K562 (cell line): ENCODE measurements around the gene MFSD12. TPM values are rescaled to one million over a fixed set of nuclear protein-coding genes. Genes with fewer than 3 reads are reported as not detected.
A peak's percentile ranks its signal among the peaks of the same experiment; 100 is the strongest.

Experiments used
- ATF1 ChIP-seq, 2 experiments: fragments of 450-650 bp in 1 of 2; IDR thresholded peaks; 2 replicates each; pipeline ENCODE4 v1.6.1; 2016; ENCODE audit warnings: missing compliant biosample characterization in 1 of 2, missing genetic modification characterization in 1 of 2
- CBX2 ChIP-seq: fragments of 200-600 bp; sonication (generic); IDR thresholded peaks from one replicate; pipeline ENCODE4 v1.6.1; 2012; ENCODE audit warnings: mild to moderate bottlenecking, low read length, inconsistent platforms; ENCODE audit not compliant: insufficient read depth, poor library complexity, severe bottlenecking
- CHAMP1 ChIP-seq: fragments of 450-650 bp; IDR thresholded peaks from 2 replicates; pipeline ENCODE4 v1.6.1; 2016; ENCODE audit warnings: mild to moderate bottlenecking
- E2F3 ChIP-seq: fragments of 250-450 bp; sonication (Bioruptor Pico); IDR thresholded peaks from 2 replicates; pipeline ENCODE4 v1.4.0; 2020; ENCODE audit warnings: mild to moderate bottlenecking
- RERE ChIP-seq: sonication (generic); formaldehyde crosslinking; IDR thresholded peaks from 2 replicates; pipeline ENCODE4 v1.8.0; 2023; ENCODE audit warnings: missing genetic modification reagents, mild to moderate bottlenecking, borderline replicate concordance
- RFX1 ChIP-seq: fragments of 450-650 bp; IDR thresholded peaks from 2 replicates; pipeline ENCODE4 v1.6.1; 2016; ENCODE audit warnings: mild to moderate bottlenecking, moderate library complexity
- SIN3B ChIP-seq: fragments of 450-650 bp; IDR thresholded peaks from 2 replicates; pipeline ENCODE4 v1.6.1; 2017; ENCODE audit warnings: low read depth, mild to moderate bottlenecking, moderate library complexity
- TBL1XR1 ChIP-seq, 2 experiments: IDR thresholded peaks; 2 replicates each; pipeline ENCODE4 v1.6.1; 2012; ENCODE audit warnings: improper control_type of control experiment in 2 of 2, low read length in 2 of 2, mild to moderate bottlenecking in 1 of 2
- TEAD1 ChIP-seq, 2 experiments: fragments of 450-650 bp in 1 of 2; sonication (generic) in 1 of 2; formaldehyde crosslinking; IDR thresholded peaks; 2 replicates each; pipeline versions ENCODE4 v1.4.0 to v1.8.0; 2020 to 2022; ENCODE audit warnings: mild to moderate bottlenecking in 2 of 2, missing genetic modification reagents in 1 of 2
- ZC3H4 ChIP-seq: sonication (generic); formaldehyde crosslinking; IDR thresholded peaks from 2 replicates; pipeline ENCODE4 v1.9.0; 2021; ENCODE audit warnings: missing genetic modification reagents, borderline replicate concordance
- ZFP1 ChIP-seq: fragments of 450-650 bp; formaldehyde crosslinking; IDR thresholded peaks from 2 replicates; pipeline ENCODE4 v1.4.0; 2020; ENCODE audit warnings: mild to moderate bottlenecking, mixed read lengths
- ZMIZ1 ChIP-seq, 2 experiments: fragments of 150-350 bp in 1 of 2; IDR thresholded peaks; 2 replicates each; pipeline ENCODE4 v1.6.1; 2012 to 2016; ENCODE audit warnings: low read depth in 2 of 2, low read length in 2 of 2, mild to moderate bottlenecking in 1 of 2, moderate library complexity in 1 of 2
- ZNF146 ChIP-seq: IDR thresholded peaks from one replicate; pipeline ENCODE4 v1.6.1; 2018; ENCODE audit warnings: missing compliant biosample characterization; ENCODE audit not compliant: unreplicated experiment
- ZNF212 ChIP-seq: fragments of 450-650 bp; formaldehyde crosslinking; IDR thresholded peaks from 2 replicates; pipeline ENCODE4 v1.4.0; 2020; ENCODE audit warnings: mild to moderate bottlenecking
- ZNF561 ChIP-seq: fragments of 450-650 bp; formaldehyde crosslinking; conservative IDR thresholded peaks from 2 replicates; pipeline ENCODE4 v1.4.0; 2020; ENCODE audit warnings: mild to moderate bottlenecking, moderate library complexity
- ZSCAN32 ChIP-seq: fragments of 450-650 bp; formaldehyde crosslinking; IDR thresholded peaks from 2 replicates; pipeline ENCODE4 v1.4.0; 2020; ENCODE audit warnings: mild to moderate bottlenecking, moderate library complexity
- polyA plus RNA-seq, 8 experiments: library from polyadenylated mRNA; depleted of rRNA in 4 of 8; stranded (reverse) in 5 of 8; unstranded in 3 of 8; fragments of >200 nt; fragmentation: Nextera tagmentation in 2 of 8; fragmentation: Illumina TruSeq in 1 of 8; extraction: Ambion mirVana in 2 of 8; extraction: Trizol in 1 of 8; gene quantifications; 2 replicates each; pipeline versions ENCODE4 v1.2.1 to v1.2.3, GENCODE V29; 2011 to 2014; ENCODE audit warnings: inconsistent platforms in 1 of 8, missing spikeins in 1 of 8
- total RNA-seq, 7 experiments: library from RNA; depleted of rRNA in 6 of 7; stranded (reverse); fragments of >200 nt in 6 of 7; fragmentation: Illumina TruSeq in 2 of 7; extraction: Trizol in 2 of 7; gene quantifications; 2 replicates each; pipeline versions ENCODE4 v1.2.1 to v1.2.3, GENCODE V29; 2011 to 2021; ENCODE audit warnings: low replicate concordance in 1 of 7

Gene MFSD12
- total and polyA plus RNA-seq, 9 of the 15 experiments (the other 6 are each of a cell fraction or from before 2014, with no cell fraction given) = 0.69 to 112 (median 31.8) TPM

GRCh38 chr19:3505598-3506383 lies 51.6 kb downstream of the MFSD12 start, which contains the start of gene FZR1 (continued):
- peak; percentile 41; the same call in 1 of the 2 replicates for TF ChIP-seq SIN3B
- TF ChIP-seq TBL1XR1 (IDR thresholded peaks at IDR 0.05; ENCODE audit: low read length in 2 of 2) = no peak
- TF ChIP-seq ZMIZ1 (IDR thresholded peaks at IDR 0.05; ENCODE audit: low read depth in 2 of 2, low read length in 2 of 2) = no peak
- no peak for TF ChIP-seq CHAMP1
- no peak for TF ChIP-seq CBX2
- no peak for TF ChIP-seq RERE
- TF ChIP-seq TEAD1 (CRISPR knock-in tag; IDR thresholded peaks at IDR 0.05) = peak in 1 of 2 experiments; percentile 78; a peak in 1 of 4 replicates
- TF ChIP-seq ZFP1 (CRISPR knock-in tag) = no peak
- TF ChIP-seq ZNF146 = no peak
- TF ChIP-seq E2F3 (CRISPR knock-in tag) = no peak
- no peak for TF ChIP-seq ZSCAN32 (CRISPR knock-in tag)
- TF ChIP-seq RFX1 = peak; percentile 99
- no peak for TF ChIP-seq ZNF212
- no peak; the same call in 1 of the 2 replicates for TF ChIP-seq ATF1 (CRISPR knock-in tag; IDR thresholded peaks at IDR 0.05)
- peak; percentile 97 for TF ChIP-seq ATF1 (tag; IDR thresholded peaks at IDR 0.05)
- no peak for TF ChIP-seq ZC3H4 (CRISPR knock-in tag)
- no peak for TF ChIP-seq ZNF561
